Effector CD8-positive, alpha-beta T cell (primary cell): ENCODE measurements around the gene RING1.

Experiments
- DNase-seq: peaks from one replicate; lab custom pipeline; 2025; lab: John Stamatoyannopoulos, UW

RING1 gene

GRCh38 chr6:33171880-33172687 is 36.2 kb upstream of the RING1 start:
- DNase-seq = no peak

- no peak for DNase-seq
Observed at GRCh38 chr6:33172688-33173534, 35.4 kb upstream of the RING1 start.

- DNase-seq = no peak
Observed at GRCh38 chr6:33173535-33174180, 34.6 kb upstream of the RING1 start.

GRCh38 chr6:33174784-33175183 is 33.5 kb upstream of the RING1 start:
- DNase-seq = no peak

- no peak for DNase-seq
Observed at GRCh38 chr6:33175436-33176069, 32.7 kb upstream of the RING1 start.

GRCh38 chr6:33176906-33177305 is 31.4 kb upstream of the RING1 start:
- no peak for DNase-seq

- DNase-seq = no peak
Observed at GRCh38 chr6:33177552-33178446, 30.5 kb upstream of the RING1 start.

- DNase-seq = no peak
Observed at GRCh38 chr6:33178755-33179475, 29.4 kb upstream of the RING1 start.

GRCh38 chr6:33181141-33181540 is 27.2 kb upstream of the RING1 start:
- DNase-seq = no peak

GRCh38 chr6:33183071-33183683 is 25.1 kb upstream of the RING1 start:
- no peak for DNase-seq

GRCh38 chr6:33185190-33185589 is 23.1 kb upstream of the RING1 start:
- DNase-seq = no peak

GRCh38 chr6:33185654-33186187 is 22.6 kb upstream of the RING1 start:
- DNase-seq = no peak

GRCh38 chr6:33187809-33188208 is 20.5 kb upstream of the RING1 start:
- no peak for DNase-seq

- DNase-seq = no peak
Observed at GRCh38 chr6:33189164-33189563, 19.1 kb upstream of the RING1 start.

- no peak for DNase-seq
Observed at GRCh38 chr6:33189625-33190448, 18.5 kb upstream of the RING1 start.

GRCh38 chr6:33190504-33191107 is 17.7 kb upstream of the RING1 start:
- no peak for DNase-seq

- DNase-seq = no peak
Observed at GRCh38 chr6:33191383-33192104, 16.8 kb upstream of the RING1 start.
